NCI-H2107 (cell line): ENCODE results near the gene FAIM2.
"Not testable (repeated sequence)": the region's sequence is repeated elsewhere in the genome, so short reads cannot be mapped to it uniquely, and the experiment has no call there.

Experiments used
- DNase-seq: peaks from one replicate; lab custom pipeline; 2025; lab: John Stamatoyannopoulos, UW

The FAIM2 gene

DNA sequence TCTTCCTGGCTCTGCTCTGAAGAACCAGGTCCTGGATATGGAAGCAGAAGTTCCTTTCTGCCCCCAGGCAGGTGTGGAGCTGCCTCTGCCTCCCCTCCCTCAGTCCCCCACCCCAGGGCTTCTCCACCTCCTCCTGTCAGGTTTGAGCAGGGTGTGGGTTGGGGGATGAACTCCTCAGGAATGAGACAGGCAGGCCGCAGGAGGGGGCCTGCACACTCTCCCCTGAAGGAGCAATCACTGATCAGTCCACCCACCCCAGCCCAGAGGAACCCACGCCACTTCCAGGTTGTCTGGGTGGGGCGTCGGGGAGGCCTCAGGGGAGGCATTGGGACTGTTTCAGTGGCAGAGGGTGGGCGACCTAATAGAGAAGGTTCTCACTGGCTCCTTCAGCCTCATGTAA is 26.6 kb downstream of the FAIM2 start:
- DNase-seq: no peak

DNA sequence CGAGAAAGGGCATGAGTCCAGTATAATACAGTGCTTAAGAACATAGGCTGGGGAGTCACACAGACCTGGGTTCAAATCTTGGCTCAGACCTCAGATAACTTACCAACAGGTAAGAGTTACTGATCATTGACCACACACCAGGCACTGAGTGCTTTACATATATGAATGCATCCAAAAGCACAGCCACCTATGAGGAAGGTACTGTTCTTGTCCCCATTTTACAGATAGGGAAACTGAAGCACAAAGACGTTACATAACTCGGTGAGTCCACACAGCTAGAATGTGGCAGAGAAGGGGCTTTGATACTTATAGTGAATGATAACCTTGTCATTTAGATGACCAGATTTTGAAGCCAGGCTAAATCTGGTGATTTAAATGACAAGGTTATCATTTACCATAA is 27.6 kb downstream of the FAIM2 start:
- DNase-seq: no peak

DNA sequence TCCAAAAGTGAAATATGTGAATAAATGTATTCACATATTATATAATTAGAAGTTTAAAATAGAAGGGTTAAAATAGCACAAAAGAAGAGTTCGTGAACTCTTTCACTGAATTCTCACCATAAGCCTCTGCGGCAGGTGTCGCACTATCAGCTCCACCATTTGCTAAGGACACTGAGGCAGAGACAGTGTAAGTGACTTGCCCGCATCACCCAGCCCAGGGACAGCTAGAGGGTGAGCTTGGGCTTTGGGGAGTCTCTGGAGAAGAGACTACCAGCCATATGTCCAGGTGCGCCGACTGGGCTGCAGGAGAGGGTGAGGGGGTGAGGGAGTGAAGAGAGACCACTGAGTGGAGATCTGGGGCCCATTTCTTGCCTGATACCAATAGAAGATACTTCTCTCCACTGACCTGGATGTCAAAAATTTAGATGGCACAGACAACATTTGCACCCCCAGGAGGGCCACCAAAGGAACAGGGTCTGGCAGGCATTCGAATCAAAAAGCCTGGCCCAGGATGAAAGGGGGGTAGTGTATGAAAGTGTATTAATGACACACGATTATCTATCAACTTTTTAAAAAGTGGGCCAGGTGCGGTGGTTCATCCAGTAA is 28.5 kb downstream of the FAIM2 start:
- DNase-seq: no peak

DNA sequence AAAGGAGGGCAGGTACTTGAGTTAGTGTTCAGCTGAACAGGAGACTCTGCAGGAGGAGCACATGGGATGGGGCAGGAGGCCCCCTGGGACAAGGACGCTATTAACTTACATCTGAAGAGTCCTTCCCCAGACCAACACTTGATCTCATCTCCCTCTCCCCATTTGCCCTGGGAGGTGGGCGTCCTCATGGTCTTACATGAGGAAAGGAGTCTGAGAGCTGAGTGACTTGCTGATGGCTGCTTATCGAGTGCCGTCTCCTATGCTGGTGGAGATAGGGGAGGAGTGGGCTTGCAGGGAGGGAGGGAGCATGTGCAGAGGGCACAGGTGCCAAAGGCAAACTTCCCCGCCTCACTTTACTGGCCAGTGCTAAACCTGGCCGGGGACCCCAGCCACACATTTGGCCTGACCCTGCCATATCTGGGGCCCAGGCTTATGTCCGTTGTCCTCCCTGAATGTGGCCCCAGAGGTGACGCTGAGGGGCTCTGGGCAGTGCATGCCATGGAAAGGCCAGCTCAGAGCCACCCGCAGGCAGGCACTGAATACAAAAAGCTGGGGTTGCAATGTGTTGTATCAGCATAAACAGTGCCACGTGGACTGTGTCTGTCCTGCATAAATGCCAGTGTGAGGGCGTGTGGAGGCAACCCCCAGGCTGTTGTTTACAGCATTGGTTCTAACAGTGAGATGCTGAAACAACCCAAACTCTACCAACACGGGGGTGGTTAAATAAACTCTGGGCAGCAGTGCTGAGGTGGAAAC is 29.4 kb downstream of the FAIM2 start:
- DNase-seq: no peak

DNA sequence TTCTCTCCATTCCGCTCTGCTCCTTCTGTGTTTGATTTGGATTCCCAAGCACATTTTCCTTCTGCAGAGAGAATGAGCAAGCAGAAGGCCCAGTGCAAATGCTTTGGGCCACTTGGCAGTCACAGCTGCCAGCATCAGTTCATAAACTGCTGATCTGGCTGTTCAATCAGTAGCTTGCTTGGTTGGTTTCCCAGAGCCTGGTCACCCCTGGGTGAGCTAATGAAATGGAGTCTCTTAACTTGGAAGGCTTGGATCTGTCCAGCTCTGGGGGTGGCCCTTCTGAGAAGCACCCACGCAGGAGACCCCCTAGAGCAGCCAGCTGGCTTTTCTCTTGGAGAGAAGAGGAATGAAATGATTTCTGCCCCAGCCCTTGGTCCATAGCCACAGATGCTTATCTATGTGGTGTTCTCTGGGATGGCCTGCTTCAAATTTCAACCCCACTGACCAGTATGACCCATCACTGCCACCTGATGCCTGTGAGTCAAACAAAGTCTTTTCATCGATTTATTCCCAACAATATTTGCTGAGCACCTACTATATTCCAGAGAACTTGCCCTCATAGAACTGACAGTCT is 30.3 kb downstream of the FAIM2 start:
- DNase-seq: no peak

DNA sequence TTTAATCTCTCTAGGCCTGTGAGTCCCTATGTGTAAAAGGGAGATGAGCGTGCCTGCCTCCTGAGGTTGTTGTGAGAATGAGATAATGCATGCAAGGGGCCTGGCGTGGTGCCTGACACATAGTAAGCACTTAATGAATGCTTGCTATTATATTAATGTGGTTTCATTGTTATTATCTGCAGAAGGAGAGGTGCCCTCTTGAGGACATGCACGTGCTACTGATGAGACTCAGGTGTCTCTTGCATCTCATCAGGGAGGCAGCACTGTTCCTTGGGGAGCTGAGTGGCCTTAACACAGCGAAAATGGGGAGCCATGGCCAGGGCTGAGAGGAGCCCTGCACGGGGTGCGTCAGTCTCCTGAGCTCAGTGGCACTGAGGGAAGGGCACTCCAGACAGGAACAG is 30.9 kb downstream of the FAIM2 start:
- no peak for DNase-seq

DNA sequence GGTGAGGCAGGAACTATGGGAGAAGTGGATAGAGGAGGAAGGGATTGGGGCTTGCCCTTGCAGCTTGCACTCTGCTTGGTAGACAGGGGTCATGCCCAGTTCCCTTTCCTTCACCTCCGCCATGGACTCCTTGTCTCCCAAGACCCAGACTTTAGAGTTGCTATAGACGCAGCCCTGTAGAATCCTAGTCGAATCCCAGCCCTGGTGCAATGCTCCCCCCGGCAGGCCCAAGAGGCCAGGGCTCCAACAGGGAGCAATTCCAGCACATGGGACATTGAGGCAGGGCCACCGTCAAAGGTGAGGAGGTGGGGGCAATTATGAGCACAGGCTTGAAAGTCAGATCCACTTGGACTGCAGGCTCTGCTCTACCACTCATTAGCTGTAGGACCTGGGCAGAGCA is 31.3 kb downstream of the FAIM2 start:
- DNase-seq: no peak

DNA sequence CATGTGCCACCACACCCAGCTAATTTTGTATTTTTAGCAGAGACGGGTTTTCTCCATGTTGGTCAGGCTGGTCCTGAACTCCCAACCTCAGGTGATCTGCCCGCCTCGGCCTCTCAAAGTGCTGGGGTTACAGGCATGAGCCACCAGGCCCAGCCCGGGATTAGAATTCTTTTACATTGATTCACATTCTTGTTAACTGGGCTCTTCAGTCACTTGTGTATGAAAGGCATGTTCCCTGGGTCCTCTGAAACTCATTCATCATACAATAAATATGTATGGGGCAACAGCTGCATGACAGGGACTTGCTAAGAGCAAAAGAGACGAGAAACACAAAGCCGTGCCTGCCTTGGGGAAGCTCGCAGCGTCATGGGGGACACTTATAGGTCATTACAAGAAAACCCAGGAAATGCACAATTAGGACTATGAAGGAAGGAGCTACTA is 31.9 kb downstream of the FAIM2 start:
- not testable (repeated sequence) for DNase-seq

DNA sequence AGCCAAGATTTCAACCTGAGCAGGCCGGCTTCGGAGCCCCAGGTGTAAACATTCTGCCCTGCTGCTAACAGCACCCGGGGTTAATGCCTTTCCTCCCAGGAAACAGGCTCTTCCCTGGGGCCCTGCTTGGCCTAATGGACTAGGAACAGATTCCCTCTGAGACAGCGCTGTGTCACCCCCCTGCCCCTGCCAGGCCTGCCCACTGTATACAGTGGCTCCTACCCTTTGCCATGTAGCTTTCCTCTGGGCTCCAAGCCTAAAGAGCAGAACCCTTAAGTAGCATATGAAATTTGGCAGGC is 32.5 kb downstream of the FAIM2 start:
- DNase-seq: no peak

DNA sequence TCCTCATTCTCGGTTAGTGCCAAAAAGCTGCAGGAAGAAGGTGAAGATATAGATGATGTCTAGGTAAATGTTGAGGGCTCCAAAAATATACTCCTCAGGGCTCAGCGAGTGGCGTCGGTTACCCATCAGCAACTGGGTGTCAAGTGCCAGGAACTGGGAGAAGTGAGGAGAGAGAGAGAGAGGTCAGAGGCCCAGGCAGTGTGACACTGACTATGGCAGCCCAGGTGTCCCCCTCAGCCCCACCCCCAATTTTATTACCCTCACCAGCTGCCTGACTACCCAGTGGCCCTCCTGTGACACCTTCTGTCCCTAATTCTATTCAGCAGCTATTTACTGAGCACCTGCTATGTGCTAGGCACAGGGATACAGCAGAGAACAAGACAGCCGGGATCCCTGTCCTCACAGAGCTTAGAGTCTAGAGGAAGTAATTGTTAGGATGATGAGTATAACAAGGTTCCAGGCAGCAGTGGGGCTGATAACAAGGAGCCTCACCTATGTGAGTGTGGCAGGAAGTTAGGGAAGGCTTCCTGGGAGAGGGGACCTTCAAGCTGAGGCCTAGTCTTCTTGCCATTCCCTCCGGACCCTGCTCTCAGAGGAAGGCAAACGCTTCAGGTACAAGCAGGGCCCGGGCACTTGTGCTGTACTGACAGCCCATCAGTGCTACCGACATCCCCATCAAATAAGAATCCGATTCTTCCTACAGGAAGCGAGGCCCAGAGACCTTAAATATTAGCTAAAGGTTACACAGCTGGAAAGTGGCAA is 33.0 kb downstream of the FAIM2 start:
- DNase-seq: no peak

DNA sequence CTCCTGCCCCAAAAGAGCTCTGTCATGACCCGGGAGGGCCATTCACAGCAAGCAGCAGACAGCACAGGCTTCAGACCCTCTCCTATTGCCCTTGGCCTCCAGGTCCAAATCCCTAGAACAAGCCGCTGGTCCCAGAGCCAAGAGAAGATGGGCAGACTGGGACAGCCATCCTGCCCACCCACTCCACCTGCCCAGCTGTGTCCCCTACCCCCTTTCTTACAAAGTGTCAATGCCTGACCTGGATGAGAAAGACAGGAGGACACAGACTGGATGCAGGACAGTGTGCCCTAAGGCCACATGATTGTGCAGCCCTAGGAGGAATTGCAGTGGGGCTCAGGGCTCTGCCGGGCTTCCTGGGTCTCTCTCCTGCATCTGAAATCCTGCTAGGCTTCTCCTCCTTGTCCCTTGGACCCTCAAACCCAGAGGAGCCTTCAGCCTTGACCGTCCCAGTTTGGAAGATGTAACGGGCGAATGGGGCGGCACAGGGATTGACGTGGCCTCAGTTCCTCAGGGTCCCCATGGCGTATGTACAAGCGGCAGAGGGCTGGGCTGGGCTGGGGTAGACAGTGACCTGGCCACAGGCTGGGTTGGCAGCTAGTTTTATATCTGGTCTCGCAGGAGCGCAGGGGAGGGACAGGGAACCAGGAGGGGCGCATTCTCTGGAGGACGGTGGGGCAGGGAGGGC is 33.7 kb downstream of the FAIM2 start:
- no peak for DNase-seq

DNA sequence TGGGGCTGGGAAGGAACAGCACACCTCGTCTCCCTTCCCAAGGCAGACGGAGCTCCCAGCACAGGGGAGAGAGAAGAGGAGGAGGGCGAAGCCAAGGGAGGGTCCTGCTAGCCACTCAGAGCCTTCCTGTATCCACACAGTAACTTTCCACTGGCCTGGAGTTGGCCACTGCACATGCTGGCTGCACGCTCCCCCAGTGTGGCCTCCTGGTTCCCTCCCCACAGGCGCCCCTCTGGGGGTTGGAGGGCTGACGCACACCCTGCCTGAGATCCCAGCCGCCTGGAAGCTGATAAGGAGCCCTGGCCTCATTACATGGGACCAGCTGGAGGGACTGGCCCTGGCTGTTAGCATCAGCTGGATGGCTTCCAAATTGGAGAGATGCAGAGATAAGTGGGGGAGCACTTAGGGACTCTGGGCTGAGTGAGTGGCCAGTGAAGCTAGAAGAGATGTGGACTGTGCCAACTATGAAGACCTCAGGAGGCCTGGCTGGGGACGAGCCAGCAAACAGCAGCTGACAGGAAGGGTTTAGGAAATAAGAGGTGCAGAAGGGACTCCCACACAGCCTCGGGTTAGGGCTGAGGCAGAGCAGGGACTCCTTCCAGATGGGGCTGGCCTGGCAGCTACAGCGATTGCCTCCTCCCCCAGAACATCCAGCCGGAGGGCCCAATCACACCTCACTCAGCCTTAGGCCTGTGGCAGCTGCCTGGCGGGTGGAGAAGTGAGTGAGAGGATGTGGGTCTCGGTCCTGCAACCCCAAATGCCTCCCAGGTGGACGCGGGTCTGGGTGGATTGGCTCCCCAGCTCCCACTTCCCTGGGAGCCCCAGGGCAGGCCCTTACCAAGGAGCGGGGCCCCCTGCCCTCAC is 34.5 kb downstream of the FAIM2 start:
- peak; percentile 78 for DNase-seq

DNA sequence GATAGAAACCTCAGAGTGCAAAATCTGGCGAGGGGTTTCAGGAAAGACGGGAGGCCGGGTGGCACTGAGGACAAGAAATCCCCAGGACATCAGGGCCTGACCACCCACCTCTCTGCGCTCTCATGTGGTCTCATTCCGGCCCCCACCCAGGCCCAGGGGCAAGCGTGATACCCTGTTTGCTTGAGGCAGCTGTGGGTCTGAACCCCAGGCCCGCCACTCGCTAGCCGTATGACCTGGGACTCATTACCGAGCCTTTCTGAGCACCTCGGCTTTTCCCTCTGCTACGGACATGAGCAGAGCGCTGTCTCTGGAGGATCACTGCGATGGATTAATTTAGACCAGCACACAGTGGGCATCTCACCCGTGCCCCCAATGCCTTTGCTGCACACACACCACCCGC is 35.3 kb downstream of the FAIM2 start:
- no peak for DNase-seq

DNA sequence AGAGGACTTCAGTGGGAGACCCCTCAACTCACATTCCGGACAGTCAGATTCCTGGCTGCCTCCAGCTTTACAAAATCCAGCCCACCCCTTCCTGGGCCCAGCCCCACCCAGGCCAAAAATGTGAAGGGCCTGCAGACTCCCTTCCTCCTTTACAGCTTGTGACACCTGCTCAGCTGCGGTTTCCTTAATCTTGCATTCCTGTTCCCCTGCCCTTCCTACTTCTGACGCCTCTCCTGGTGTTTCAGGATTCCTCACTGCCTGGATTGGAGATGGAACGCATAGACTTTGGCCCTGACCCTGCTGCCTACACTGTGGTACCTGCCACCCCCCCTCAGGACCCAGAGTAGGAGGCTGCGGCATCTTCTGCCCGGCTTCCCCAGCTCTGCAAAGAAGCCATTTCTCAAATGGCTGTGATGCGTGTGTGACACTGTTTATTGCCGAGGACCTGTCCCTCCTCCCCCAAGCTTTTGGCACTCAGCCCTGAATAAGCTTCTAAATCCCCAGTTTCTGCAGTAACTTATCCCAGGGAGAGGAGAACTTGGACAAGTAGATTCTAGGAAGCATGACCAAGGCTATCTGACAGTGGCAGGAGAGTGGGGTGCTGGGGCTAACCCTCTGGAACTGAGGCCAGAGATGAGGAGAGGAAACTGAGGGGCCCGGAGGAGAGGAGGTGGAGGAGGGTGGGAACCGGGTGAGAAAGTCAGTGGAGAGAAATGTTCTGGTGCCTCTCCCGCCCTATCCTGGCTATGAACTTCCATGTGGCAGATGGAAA is 35.9 kb downstream of the FAIM2 start:
- DNase-seq: no peak

DNA sequence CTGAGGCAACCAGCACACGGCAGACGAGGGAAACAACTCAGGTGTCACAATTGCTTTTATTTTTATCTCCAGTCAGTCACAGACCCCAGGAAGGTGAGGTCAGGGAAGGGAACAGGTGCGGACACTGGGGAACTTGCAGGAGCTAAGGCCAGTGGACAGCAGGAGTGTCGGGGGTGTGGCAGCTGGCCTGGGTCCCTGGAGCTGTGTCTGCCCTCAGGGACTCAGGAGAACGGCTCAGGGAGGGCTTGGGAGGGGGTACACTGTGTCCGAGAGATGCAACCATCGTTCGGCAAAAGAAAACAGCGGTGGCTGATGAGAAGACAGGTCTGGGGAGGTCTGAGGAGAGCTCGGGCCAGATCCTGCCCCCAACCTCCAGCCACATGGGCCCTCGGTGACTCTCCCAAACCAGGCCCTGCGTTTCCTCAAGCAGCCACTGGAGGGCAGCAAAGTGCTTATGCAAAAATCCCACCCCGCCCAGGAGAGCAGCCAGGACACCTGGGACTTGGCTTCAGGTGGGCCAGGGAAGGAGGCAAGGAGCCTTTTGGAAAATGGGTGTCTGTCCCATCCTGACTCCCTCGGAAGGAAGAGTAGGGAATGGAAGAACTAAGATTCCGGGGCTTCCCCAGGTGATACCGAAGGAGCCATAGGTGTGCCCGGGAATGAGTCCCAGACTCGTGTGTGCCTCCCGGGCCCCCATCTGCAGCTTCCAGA is 36.7 kb downstream of the FAIM2 start:
- peak; percentile 44 for DNase-seq

DNA sequence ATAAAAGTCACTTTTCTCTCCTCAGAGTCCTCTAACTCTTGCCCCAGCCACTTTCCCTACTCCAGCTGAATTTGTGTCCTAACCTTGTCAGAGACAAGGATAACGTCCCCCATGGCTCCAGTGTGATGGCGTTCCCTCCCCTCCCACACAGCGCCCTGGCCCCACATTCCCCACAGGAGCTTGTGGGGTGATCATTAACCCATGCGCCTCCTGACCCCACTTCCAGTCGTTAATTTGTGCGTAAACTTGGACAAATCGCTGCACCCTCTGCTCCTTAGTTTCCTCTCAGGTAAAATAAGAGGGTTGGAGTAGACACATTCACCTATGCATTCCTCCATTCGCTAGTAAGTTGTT is 37.9 kb downstream of the FAIM2 start:
- DNase-seq: no peak

DNA sequence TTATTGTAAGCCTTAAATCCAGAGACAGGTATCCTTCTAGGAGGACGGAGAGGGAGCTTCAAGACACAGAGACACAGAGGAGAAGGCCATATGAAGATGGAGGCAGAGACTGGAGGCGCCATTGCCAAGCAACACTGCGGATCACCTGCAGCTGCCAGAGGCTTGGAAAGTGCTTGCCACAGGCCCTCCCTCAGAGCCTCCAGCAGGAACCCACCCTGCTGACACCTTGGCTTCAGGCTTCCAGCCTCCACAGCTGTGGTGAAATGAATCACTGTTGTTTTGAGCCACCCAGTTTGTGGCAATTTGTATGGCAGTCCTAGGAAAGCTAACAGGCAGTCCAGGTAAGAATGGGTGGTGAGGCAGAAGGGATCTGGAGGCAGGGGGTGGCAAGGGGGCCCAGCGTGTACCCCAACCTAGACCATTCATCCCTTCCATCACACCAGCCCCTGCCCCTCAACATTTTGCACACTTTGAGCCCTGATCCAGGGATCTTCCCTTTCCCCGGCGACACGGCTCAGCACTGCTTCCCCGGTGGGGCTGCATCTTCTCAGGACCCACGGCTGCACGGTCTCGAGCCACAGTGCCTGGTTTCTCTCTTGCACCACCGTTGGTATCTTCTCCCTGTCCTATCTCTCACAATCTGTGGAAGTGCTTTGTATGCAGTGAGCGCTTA is 38.5 kb downstream of the FAIM2 start:
- no peak for DNase-seq

DNA sequence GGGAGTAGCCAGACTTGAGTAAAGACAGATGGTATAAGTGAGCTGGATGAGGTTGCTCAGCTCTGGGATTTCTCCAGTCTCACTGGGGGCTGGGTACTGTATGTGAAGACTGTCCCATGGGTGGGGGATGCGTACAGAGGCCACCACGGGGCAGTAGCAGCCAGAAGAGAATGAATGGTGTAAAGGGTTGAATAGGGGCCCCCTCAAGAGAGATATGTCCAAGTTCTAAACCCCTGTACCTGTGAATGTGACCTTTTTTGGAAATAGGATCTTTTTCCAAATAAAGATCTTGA is 39.0 kb downstream of the FAIM2 start:
- DNase-seq: no peak

DNA sequence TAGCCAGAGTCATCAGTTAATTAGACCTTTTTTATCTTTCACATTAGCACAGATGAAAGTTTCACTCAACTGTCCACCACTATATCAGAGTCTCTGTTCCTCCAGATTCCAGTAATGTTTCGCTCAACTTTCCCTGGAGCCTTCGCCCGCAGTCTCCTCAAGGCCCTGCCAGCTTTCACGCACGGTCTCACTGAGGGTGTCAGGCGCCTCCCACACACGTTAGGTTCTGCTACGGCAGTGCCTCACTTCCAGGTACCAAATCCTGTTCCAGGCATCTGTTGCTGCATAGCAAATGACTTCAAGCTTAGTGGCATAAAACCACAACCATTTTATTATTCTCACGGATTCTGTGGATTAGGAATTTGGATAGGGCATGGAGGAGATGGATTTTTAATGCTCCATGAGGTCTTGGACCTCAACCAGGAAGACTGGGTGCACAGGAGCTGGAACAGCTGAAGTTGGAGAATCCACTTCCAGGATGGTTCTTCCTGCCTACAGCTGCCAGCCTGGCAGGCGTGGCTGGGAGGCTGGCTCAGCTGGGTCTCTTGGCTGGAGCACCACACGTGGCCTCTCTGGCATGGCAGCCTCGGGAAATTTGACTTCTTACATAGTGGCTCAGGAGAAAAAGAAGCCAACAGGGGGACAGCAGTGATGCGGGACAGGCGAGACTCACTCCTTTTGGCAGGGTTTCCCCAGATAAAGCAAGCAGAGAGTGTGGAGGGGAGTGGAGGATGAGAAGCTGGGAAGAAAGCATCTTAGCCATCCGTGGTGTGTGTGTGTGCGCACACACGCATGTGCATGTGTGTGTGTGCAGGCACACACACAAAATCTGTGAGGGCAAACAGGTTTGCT is 39.5 kb downstream of the FAIM2 start:
- DNase-seq: no peak
